Osteoblast (primary cell): Measurements from ENCODE around the gene CLMP. TPM values are rescaled to one million over a fixed set of nuclear protein-coding genes. Genes with fewer than 3 reads are reported as not detected.
"Not testable (repeated sequence)": the region's sequence is repeated elsewhere in the genome, so short reads cannot be mapped to it uniquely, and the experiment has no call there.

Experiments
- DNase-seq: peaks from one replicate; pipeline ENCODE4 v3.0.0; 2011; ENCODE audit warnings: low spot score, mixed read lengths; ENCODE audit not compliant: insufficient read length; ENCODE audit errors: missing footprints
- H2AFZ ChIP-seq: 2 replicates; pipeline ENCODE4 v1.6.0; 2011; ENCODE audit warnings: mild to moderate bottlenecking, low read length
- H3K27ac ChIP-seq: 2 replicates; pipeline ENCODE4 v1.5.1; 2011; ENCODE audit warnings: mild to moderate bottlenecking, low read depth, low read length, moderate library complexity
- H3K27me3 ChIP-seq: 2 replicates; pipeline ENCODE4 v1.6.0; 2012; ENCODE audit warnings: mild to moderate bottlenecking, control low read depth, inconsistent platforms, low read length, moderate library complexity; ENCODE audit not compliant: insufficient read depth
- H3K36me3 ChIP-seq: 2 replicates; pipeline ENCODE4 v1.5.1; 2011; ENCODE audit warnings: mild to moderate bottlenecking, low read length, control low read depth, moderate library complexity; ENCODE audit not compliant: insufficient read depth
- H3K4me1 ChIP-seq: 2 replicates; pipeline ENCODE4 v1.5.1; 2011; ENCODE audit warnings: mild to moderate bottlenecking, low read length, control low read depth, moderate library complexity; ENCODE audit not compliant: insufficient read depth
- H3K4me2 ChIP-seq: 2 replicates; pipeline ENCODE4 v1.6.0; 2011; ENCODE audit warnings: mild to moderate bottlenecking, low read length; ENCODE audit not compliant: insufficient read depth
- H3K4me3 ChIP-seq: fragments of 200-600 bp; sonication (generic); 3 replicates; pipeline ENCODE4 v1.5.1; 2012; ENCODE audit warnings: mild to moderate bottlenecking, low read length, inconsistent platforms; ENCODE audit not compliant: insufficient read depth
- H3K79me2 ChIP-seq: 2 replicates; pipeline ENCODE4 v1.6.0; 2012; ENCODE audit warnings: mild to moderate bottlenecking, low read length, control low read depth, inconsistent platforms; ENCODE audit not compliant: insufficient read depth
- H3K9me3 ChIP-seq: 2 replicates; pipeline ENCODE4 v1.5.1; 2011; ENCODE audit warnings: low read depth, low read length, control low read depth
- H4K20me1 ChIP-seq: 2 replicates; pipeline ENCODE4 v1.6.0; 2012; ENCODE audit warnings: mild to moderate bottlenecking, low read length, control low read depth; ENCODE audit not compliant: insufficient read depth
- total RNA-seq: library from RNA; depleted of rRNA; stranded (reverse); fragments of >200 nt; gene quantifications from 2 replicates; pipeline ENCODE4 v1.2.3, GENCODE V29; 2012
- TF ChIP-seq, protein P1 (sequence below): IDR thresholded peaks from 2 replicates; pipeline ENCODE4 v1.5.1; 2011; ENCODE audit warnings: mild to moderate bottlenecking, low read depth, low read length, moderate library complexity; ENCODE audit errors: extremely low read depth

Gene CLMP
- total RNA-seq, 1 donor, result 210 TPM

DNA sequence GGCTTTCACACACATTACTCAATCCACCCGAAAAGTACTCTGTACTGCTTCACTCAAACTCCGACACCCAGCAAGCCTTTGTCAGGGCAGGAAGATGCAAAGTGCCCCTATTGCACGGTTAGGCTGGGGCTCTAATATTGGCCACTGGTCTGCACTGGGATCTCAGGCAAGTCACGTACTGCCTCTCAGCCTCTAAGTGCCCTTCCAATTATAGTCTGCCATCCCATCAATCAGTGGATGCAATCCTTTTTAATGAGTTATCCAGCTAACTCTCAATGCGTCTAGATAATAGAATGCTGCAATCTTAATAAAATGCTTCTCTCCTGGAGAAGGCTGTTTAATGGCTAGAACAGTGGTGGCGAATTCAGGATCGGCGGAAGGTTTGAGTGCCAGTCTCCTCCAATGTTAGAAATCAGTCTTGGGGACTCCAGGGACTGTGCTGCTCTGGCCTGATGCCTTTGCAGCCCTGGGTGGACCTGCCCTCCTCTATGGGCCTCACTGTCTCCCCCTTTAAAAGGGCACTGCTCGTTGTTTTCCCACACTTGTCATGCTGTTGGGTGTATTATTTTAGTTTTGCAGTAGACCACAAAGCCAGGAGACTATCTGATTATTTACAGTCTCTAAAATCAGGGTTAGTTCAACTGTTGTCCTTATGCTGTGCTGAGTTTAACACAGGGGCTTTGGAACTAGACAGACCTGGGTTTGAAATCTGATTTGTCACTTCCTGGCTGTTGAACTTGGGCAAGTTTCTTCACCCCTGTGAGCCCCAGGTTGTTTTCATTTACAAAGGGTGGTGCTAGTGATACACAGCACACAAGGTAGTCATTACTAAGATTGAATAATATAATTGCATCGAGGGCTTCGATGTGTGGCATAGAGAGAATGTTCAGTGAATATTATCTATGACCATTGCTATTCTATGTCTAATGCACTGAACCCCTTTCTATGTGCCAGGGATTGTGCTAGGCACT is 36.7 kb downstream of the CLMP start:
- TF ChIP-seq, protein P1, sequence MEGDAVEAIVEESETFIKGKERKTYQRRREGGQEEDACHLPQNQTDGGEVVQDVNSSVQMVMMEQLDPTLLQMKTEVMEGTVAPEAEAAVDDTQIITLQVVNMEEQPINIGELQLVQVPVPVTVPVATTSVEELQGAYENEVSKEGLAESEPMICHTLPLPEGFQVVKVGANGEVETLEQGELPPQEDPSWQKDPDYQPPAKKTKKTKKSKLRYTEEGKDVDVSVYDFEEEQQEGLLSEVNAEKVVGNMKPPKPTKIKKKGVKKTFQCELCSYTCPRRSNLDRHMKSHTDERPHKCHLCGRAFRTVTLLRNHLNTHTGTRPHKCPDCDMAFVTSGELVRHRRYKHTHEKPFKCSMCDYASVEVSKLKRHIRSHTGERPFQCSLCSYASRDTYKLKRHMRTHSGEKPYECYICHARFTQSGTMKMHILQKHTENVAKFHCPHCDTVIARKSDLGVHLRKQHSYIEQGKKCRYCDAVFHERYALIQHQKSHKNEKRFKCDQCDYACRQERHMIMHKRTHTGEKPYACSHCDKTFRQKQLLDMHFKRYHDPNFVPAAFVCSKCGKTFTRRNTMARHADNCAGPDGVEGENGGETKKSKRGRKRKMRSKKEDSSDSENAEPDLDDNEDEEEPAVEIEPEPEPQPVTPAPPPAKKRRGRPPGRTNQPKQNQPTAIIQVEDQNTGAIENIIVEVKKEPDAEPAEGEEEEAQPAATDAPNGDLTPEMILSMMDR, result no peak
- H2AFZ ChIP-seq, result no peak overlapping the region
- H3K27me3 ChIP-seq, result no peaks in the 10 kb centered on the region
- peaks cover 37% of the 10 kb centered on the region for H4K20me1 ChIP-seq
- H3K36me3 ChIP-seq, result peaks cover 74% of the 10 kb centered on the region
- H3K79me2 ChIP-seq, result peaks cover 99% of the 10 kb centered on the region
- no peak overlapping the region for H3K4me3 ChIP-seq
- H3K4me2 ChIP-seq, result no peak overlapping the region
- peak overlapping the region; percentile 54 for H3K27ac ChIP-seq
- no peaks in the 10 kb centered on the region for H3K9me3 ChIP-seq
- peaks cover 33% of the 10 kb centered on the region for H3K4me1 ChIP-seq
- no peak for DNase-seq

DNA sequence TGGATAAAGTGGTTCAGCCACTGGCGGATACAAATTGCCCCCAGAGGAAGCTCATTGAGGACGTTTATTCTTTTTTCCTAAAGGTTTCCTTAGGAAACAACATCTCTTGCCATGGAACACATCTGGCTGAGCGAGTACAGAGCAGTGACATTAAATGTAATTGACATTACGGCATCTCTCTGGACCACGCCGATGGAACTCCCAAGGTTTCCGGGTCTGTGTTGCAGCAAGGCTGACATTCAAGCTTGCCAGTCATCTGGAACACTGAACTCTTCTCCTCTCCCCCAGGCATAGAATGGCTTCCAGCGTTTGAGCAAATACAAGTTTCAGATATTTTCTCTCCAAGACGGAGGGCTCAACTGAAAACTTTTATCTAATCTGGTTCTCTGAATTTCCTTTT is 42.1 kb downstream of the CLMP start:
- no peak overlapping the region for H3K4me2 ChIP-seq
- no peaks in the 10 kb centered on the region for H3K4me1 ChIP-seq
- H3K36me3 ChIP-seq, result peaks cover 60% of the 10 kb centered on the region
- no peak for DNase-seq
- peaks cover 98% of the 10 kb centered on the region for H3K79me2 ChIP-seq
- H3K9me3 ChIP-seq, result no peaks in the 10 kb centered on the region
- TF ChIP-seq, protein P1, result no peak
- H4K20me1 ChIP-seq, result peaks cover 32% of the 10 kb centered on the region
- no peak overlapping the region for H2AFZ ChIP-seq
- H3K27me3 ChIP-seq, result no peaks in the 10 kb centered on the region
- no peak overlapping the region for H3K27ac ChIP-seq
- no peak overlapping the region for H3K4me3 ChIP-seq

DNA sequence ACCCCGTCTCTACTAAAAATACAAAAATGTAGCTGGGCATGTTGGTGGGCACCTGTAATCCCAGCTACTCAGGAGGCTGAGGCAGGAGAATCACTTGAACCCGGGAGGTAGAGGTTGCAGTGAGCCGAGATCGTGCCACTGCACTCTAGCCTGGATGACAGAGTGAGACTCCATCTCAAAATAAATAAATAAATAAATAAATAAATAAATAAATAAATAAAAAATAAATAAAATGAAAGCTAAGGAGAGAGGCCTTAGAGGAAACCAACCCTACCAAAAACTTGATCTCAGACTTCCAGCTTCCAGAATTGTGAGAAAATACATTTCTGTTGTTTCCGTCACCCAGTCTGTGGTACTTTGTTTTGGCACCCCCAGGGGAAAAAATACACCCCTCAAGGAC is 42.7 kb downstream of the CLMP start:
- not testable (repeated sequence) for H3K4me2 ChIP-seq
- H4K20me1 ChIP-seq, result peaks cover 30% of the 10 kb centered on the region

DNA sequence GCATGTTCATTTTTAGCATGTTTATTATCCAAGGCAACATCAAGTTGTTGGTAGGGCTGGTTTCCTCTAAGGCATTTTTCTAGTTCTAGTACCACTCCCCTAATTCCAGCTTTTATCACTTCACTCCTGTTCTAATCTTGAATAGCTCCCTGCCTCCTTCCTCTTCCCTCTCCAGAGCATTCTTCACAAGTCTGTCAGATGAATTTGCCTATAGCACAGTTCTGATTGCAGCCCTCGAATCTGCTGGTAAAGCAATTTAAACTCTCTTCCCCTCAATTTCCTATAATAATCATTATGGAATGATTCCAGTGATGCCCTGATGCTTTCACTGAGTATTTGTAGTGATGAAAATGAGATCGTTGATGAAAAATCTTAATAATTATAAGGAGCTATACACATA is 43.3 kb downstream of the CLMP start:
- Histone ChIP-seq H3K4me3 (no peak overlapping the region), H4K20me1 (peaks cover 34% of the 10 kb centered on the region), H3K36me3 (peaks cover 57% of the 10 kb centered on the region), H3K79me2 (peaks cover 98% of the 10 kb centered on the region), H3K27ac (no peak overlapping the region), H3K4me2 (no peak overlapping the region), H2AFZ (no peak overlapping the region), H3K4me1 (no peaks in the 10 kb centered on the region), H3K9me3 (no peaks in the 10 kb centered on the region), H3K27me3 (no peaks in the 10 kb centered on the region)
- DNase-seq, result no peak
- TF ChIP-seq, protein P1, result no peak

More for the DNA sequence above, 42.7 kb downstream of the CLMP start:
- not testable (repeated sequence) for H3K4me3 ChIP-seq, H2AFZ ChIP-seq, DNase-seq, H3K4me1 ChIP-seq, H3K27me3 ChIP-seq, H3K9me3 ChIP-seq, H3K27ac ChIP-seq
- H3K36me3 ChIP-seq, result peaks cover 60% of the 10 kb centered on the region
- H3K79me2 ChIP-seq, result peaks cover 98% of the 10 kb centered on the region
